ENCODE results near the gene BORCS5. TPM values are rescaled to one million over a fixed set of nuclear protein-coding genes. Genes with fewer than 3 reads are reported as not detected.
"Not testable (repeated sequence)": the region's sequence is repeated elsewhere in the genome, so short reads cannot be mapped to it uniquely, and the experiment has no call there.

BORCS5 gene
- total RNA-seq, 1 donor from 2014 or later = 17.4 TPM

DNA sequence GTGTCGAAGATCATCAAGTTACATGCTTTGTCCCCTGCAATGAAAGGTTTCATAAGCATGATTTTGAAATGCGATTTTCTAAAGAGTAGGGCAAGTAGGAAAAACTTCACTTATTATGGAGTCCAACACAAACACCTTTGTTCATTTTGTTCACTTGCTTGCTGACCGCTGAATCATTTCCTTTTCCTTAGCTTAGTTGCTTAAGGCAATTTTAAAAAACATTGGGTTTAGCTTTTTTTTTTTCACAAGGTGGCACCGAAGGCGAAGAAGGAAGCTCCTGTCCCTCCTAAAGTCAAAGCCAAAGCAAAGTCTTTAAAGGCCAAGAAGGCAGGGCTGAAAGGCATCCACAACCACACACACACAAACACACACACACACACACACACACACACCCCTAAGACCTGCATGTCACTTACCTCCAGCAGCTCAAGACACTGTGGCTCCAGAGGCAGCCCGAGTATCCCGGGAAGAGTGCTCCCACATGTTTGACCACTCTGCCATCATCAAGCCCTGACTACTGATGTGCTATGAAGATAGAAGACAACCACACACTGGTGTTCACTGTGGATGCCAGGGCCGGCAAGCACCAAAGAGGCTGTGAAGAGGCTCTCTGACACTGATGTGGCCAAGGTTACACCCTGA lies 18.2 kb upstream of the BORCS5 start:
- H3K4me1 ChIP-seq = peaks cover 9% of the 10 kb centered on the region
- H3K9me3 ChIP-seq = no peaks in the 10 kb centered on the region
- no peaks in the 10 kb centered on the region for H3K27me3 ChIP-seq
- TF ChIP-seq POLR2AphosphoS5 (IDR thresholded peaks at IDR 0.05; ENCODE audit: insufficient read depth in 1 of 2, low read depth in 1 of 2) (no peak), POLR2A (IDR thresholded peaks at IDR 0.05) (no peak)
- TF ChIP-seq, protein P1, sequence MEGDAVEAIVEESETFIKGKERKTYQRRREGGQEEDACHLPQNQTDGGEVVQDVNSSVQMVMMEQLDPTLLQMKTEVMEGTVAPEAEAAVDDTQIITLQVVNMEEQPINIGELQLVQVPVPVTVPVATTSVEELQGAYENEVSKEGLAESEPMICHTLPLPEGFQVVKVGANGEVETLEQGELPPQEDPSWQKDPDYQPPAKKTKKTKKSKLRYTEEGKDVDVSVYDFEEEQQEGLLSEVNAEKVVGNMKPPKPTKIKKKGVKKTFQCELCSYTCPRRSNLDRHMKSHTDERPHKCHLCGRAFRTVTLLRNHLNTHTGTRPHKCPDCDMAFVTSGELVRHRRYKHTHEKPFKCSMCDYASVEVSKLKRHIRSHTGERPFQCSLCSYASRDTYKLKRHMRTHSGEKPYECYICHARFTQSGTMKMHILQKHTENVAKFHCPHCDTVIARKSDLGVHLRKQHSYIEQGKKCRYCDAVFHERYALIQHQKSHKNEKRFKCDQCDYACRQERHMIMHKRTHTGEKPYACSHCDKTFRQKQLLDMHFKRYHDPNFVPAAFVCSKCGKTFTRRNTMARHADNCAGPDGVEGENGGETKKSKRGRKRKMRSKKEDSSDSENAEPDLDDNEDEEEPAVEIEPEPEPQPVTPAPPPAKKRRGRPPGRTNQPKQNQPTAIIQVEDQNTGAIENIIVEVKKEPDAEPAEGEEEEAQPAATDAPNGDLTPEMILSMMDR (IDR thresholded peaks at IDR 0.05) = no peak
- no peak overlapping the region for H3K4me3 ChIP-seq
- DNase-seq (ENCODE audit: extremely low spot score in 2 of 2) = no peak
- peaks cover 0 to 18% of the 10 kb centered on the region in 2 donors for H3K36me3 ChIP-seq
- H3K27ac ChIP-seq = no peak overlapping the region
- intact Hi-C loops (cut with DNase I) = no loop called here

DNA sequence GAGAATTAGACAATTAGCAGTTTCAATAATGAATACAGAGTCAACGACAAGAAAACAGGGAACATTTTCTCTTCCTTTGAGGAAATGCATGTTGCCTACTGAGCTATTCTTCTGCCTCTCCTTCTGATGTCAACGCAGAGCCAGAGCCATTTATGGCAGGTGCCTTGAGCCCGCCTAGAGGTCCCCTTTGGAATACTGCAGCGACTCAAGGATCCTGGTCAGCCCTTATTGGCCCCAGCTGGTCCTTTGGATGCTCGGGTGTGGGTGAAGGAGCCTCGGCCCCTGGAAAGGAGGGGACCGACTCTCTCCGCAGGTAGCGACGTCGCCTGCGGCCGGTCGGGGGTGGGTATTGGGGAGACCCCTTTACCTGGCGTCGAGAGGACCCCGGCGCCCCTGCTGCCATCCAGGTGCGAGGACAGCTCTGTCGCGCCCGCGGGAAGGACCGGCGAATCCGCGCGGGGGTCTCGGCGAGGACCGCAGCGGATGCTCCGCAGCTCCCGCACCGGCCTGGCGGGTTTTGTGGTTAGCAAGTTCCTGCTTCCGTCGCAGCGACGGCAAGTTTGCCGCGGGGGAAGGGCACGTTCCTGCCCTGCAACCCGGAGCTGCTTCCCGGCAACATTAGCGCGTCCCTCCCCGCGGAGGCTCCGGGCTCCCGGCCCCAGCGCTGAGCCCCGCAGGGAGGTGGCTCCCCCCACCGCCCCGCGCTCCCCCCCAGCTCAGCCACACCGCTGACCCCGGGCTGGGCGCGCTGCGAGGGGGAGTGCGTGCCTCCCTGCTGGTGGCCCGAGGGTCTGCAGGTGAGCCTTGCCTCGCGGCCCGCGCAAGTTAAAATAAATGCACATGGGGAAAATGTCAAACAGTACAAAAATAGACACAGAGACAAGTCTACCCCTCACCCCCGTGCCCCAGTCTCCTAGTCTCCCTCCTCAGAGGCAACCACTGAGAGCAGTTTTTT lies 6.9 kb upstream of the BORCS5 start, which contains the start of gene MANSC1:
Gene MANSC1 (minus strand): TSS at position 532 of the 955 bp plus-strand sequence. CDS start 6,928 bp downstream, outside the sequence.
- TF ChIP-seq, protein P1 (IDR thresholded peaks at IDR 0.05) = peak in 1 of 3 experiments; percentile 5
- TF ChIP-seq POLR2A (IDR thresholded peaks at IDR 0.05) (no peak), POLR2AphosphoS5 (IDR thresholded peaks at IDR 0.05; ENCODE audit: insufficient read depth in 1 of 2, low read depth in 1 of 2) (peak; percentile 12 to 74)
- Histone ChIP-seq H3K4me1 (peaks cover 18% of the 10 kb centered on the region), H3K9me3 (no peaks in the 10 kb centered on the region), H3K27me3 (no peaks in the 10 kb centered on the region), H3K36me3 (no peaks in the 10 kb centered on the region), H3K27ac (peak within 1 kb of the TSS; percentile 82), H3K4me3 (peak within 1 kb of the TSS; percentile 79 to 93)
- intact Hi-C loops (cut with DNase I) = no loop called here
- no peak for DNase-seq (ENCODE audit: extremely low spot score in 2 of 2)

DNA sequence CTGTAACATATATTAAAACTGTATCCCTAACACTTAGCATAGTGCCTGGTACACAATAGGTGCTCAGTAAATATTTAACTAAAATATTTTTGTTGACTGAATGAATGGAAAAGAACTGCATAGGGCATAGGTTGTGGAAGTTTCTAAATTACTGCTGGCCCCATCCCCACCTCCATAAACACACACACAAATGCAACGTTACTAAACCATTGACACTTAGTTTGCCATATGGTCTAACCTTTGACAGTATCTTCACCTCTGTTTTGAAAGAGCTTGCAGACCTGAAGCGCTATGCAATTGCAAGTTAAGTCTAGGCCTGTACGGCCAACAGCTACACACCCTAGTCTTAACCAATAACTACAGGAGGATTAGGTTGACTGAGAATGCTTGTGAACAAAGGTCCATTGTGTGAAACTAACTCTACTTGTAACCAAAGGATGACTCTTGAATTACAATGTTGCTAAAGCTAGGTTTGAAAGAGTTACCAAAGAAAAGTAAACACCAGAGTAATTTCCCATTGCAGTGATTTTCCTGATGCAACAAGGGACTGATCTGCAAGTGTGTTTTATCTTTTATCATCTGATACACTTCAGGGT lies 5.9 kb upstream of the BORCS5 start:
- peak overlapping the region; percentile 82 for H3K27ac ChIP-seq
- H3K36me3 ChIP-seq = no peaks in the 10 kb centered on the region
- intact Hi-C loops (cut with DNase I) = no loop called here
- H3K27me3 ChIP-seq = no peaks in the 10 kb centered on the region
- H3K4me3 ChIP-seq = no peak overlapping the region
- H3K9me3 ChIP-seq = no peaks in the 10 kb centered on the region
- TF ChIP-seq, protein P1 (IDR thresholded peaks at IDR 0.05) = no peak
- TF ChIP-seq POLR2AphosphoS5 (IDR thresholded peaks at IDR 0.05; ENCODE audit: insufficient read depth in 1 of 2, low read depth in 1 of 2) = peak in 1 of 2 donors; percentile 38
- DNase-seq (ENCODE audit: extremely low spot score in 2 of 2) = no peak
- peaks cover 18% of the 10 kb centered on the region for H3K4me1 ChIP-seq

DNA sequence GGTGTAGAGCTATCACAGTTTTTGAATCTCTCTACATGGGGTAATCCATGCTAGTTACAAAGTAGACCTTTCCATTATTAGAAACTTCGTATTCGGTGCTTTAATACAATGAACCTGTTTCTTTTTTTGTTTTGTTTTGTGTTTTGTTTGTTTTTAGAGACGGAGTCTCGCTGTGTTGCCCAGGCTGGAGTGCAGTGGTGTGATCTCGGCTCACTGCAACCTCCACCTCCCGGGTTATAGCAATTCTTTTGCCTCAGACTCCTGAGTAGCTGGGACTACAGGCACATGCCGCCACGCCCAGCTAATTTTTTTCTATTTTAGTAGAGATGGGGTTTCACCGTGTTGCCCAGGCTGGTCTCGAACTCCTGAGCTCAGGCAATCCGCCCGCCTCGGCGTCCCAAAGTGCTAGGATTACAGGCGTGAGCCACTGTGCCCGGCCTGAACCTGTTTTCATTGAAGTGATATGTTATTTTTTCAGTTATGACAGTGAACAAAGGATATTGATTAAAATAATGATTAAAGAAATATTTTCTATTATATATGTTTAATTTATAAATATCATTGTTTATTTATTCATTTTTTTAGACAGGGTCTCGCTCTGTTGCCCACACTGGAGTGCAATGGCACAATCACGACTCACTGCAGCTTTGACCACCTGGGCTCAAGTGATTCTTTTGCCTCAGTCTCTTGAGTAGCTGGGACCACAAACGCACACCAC lies 5.3 kb upstream of the BORCS5 start:
- H3K9me3 ChIP-seq; H3K4me3 ChIP-seq; intact Hi-C loops (cut with DNase I); H3K27ac ChIP-seq; H3K36me3 ChIP-seq; H3K27me3 ChIP-seq; DNase-seq (ENCODE audit: extremely low spot score in 2 of 2): not testable (repeated sequence)
- H3K4me1 ChIP-seq = peaks cover 18% of the 10 kb centered on the region

DNA sequence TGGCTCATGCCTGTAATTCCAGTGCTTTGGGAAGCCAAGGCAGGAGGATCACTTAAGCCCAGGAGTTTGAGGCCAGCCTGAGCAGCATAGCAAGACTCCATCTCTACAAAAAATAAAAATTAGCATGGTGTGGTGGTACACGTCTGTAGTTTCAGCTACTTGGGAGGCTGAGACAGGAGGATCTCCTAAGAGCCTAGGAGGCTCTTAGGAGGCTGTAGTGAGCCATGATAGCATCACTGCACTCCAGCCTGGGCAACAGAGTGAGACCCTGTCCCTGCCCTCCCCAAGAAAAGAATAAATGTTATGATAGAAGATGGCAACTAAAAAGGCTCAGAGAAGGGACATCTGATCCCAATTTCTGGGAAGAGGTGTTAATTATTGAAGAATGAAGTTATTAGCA lies 3.6 kb upstream of the BORCS5 start:
- no peaks in the 10 kb centered on the region for H3K27me3 ChIP-seq
- no peak for DNase-seq (ENCODE audit: extremely low spot score in 2 of 2)
- no peaks in the 10 kb centered on the region for H3K36me3 ChIP-seq
- intact Hi-C loops (cut with DNase I) = no loop called here
- H3K9me3 ChIP-seq = no peaks in the 10 kb centered on the region
- H3K4me1 ChIP-seq = peaks cover 27% of the 10 kb centered on the region
- no peak for TF ChIP-seq POLR2A (IDR thresholded peaks at IDR 0.05)
- H3K4me3 ChIP-seq = no peak overlapping the region
- H3K27ac ChIP-seq = no peak overlapping the region
